GM18499 (cell line): ENCODE results near the gene PSMD14.
"Not testable (repeated sequence)": the region's sequence is repeated elsewhere in the genome, so short reads cannot be mapped to it uniquely, and the experiment has no call there.

Experiments used
- ATAC-seq: cut with Tn5 transposase; IDR thresholded peaks from one replicate; pipeline ENCODE4 v1.9.1; 2021; ENCODE audit warnings: moderate number of reproducible peaks; ENCODE audit not compliant: insufficient read depth, unreplicated experiment

The PSMD14 gene

GRCh38 chr2:161332371-161332967 is 24.2 kb downstream of the PSMD14 start:
- no peak for ATAC-seq

GRCh38 chr2:161335626-161336025 is 27.4 kb downstream of the PSMD14 start:
- no peak for ATAC-seq

- no peak for ATAC-seq
Observed at GRCh38 chr2:161337247-161337646, 29.0 kb downstream of the PSMD14 start.

- ATAC-seq = not testable (repeated sequence)
Observed at GRCh38 chr2:161339532-161339931, 31.3 kb downstream of the PSMD14 start.

DNA sequence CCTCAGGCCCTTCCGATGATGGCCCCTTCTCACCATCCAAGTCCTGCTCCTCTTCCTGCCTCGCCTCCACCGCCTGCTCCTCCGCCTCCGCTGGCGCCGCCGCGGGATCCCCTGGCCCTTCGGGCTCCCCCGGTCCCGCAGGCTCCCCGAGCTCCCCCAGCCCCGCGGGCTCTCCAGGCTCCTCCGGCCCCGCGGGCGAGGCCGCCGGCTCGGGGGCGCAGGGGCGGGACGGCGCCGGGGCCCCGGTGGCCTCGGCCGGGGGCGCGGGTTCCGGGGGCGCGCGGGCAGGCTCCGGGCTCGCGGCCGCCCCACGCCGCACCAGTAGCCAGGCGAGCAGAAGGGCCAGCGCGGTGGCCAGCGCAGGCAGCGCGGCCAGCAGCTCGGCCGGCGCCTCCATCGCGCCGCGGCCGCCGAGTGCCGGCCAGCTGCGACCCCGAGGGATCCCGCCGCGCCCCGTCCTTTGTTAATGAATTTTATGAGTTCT is 32.7 kb downstream of the PSMD14 start:
- ATAC-seq = not testable (repeated sequence)

DNA sequence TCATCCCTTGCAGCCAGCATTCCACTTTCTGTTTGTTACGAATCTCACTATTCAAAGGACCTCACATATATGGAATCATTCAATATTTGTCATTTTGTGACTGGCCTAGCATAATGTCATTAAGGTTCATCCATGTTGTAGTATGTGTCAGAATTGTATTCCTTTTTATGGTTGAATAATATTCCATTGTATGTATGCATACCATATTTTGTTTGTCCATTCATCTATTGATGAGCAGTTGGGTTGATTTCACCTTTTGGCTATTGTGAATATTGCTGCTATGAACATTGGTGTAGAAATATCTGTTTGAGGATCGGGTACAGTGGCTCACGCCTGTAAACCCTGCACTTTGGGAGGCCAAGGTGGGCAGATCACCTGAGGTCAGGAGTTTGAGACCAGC is 35.0 kb downstream of the PSMD14 start:
- no peak for ATAC-seq

DNA sequence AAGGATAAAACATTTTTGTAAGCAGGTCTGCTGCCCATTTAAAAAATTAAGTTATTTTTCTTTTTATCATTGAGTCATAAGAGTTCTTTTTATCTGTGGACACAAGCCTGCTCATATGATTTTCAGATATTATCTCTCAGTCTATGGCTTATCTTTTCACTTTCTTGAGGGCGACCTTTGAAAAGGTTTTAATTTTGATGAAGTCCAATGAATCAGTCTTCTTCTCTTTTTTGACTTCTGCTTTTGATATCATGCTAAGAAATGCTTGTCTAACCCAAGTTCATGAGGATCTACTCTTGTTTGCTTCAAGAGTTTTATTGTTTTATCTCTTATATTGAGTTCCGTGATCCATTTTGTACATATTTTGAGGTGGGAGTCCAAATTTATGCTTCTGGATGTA is 36.5 kb downstream of the PSMD14 start:
- no peak for ATAC-seq

GRCh38 chr2:161351678-161352077 is 43.5 kb downstream of the PSMD14 start:
- ATAC-seq = no peak

GRCh38 chr2:161352719-161353118 is 44.5 kb downstream of the PSMD14 start:
- no peak for ATAC-seq

DNA sequence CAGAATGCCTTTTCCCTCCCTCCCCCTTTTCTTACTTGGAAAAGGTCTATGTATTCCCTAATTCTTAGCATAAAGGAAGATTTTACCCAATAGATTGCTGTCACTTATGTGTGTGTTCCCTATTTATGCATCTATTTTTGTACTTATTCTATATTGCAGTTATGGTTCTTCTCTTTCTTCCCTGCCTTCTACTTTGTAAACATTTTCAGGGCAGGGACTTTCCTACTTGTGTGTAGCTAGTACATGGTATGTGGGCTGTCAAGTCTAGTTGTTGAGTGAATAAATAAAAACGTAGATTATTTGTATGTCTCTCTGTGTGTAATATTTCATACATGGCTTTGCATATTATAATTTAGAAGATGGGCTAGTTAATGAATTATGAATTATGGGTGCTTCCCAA is 45.3 kb downstream of the PSMD14 start:
- no peak for ATAC-seq

DNA sequence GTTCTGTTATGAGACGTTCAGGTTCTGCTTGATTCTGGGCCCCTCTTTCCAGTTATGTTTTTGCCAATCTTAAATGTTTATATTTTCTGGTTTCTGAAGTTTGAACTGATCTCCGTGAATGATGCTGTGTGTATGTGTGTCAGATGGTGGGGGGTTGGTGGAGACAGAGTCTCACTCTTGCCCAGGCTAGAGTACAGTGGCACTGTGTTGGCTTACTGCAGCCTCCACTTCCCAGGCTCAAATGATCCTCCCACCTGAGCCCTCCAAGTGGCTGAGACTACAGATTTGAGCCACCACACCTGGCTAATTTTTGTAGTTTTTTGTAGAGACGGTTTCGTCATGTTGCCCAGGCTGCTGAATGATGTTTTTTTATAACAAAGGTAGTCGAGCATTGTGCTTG is 45.9 kb downstream of the PSMD14 start:
- ATAC-seq = no peak

DNA sequence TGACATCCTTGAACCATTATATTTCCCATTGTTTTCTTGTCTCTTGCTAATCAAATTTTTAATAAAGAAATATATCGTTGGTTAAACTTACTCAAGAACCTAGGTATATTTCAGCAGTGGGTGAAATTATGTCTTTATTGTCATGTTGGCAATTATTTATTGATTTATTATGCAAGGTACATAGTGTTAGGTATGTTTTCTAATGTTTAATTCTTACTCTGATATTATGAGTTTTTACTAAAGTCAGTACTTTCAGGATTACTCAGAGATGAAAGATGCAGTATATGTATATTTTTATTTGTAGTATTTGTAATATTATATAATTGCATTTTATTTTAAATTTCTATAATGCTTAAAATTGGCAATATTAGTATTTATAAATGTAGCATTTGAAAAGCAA is 46.9 kb downstream of the PSMD14 start:
- ATAC-seq = no peak

DNA sequence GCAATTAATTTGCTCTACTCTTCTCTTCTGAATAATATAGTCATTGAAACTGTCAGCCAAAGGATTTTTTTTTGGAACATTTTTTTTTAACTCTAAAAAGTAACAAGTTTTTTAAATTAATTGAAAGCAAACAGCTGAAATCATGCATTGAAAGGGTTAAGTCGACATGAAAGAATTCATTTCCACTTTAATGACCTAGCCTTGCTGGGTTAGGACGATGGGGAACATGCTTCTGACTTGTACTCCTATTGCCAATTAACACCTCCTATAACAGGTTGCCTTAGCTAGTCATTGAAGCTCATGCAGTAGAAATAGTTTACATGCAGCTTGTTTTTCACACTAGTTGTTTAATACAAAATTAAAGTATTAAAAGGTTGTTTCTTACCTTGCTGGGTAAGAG is 47.8 kb downstream of the PSMD14 start:
- ATAC-seq = no peak

DNA sequence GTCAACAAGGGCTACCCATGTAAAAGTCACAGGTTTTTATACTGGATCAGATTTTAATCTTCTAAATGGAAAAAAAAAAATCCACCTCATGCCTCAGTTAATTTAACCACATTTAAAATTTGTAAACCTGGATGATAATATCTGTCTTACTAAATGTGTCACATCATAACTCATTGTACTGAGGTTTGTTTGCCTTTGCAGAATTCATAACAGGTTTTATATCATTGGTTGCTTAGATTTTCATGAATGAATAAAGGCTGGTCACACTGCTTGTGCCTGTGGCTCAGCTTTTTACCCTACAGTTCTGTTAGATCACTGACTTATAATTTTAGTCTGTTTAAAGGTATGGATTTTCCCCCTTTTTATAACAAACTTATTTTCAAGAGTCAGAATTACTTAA is 48.9 kb downstream of the PSMD14 start:
- no peak for ATAC-seq

DNA sequence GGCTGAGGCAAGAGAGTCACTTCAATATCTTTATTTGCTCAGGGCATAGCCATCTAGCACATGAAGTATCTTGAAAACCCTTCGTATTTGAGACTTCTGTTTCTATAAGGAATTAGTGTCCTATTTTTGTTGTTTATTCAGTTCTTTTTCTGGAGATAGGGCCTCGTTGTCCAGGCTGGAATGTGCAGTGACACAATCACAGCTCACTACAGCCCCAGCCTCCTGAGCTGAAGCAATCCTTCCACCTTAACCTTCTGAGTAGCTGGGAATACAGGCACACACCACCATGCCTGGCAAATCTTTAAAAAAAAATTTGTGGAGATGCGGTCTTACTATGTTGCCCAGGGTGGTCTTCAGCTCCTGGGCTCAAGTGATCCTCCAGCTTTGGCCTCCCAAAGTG is 50.6 kb downstream of the PSMD14 start:
- no peak for ATAC-seq

DNA sequence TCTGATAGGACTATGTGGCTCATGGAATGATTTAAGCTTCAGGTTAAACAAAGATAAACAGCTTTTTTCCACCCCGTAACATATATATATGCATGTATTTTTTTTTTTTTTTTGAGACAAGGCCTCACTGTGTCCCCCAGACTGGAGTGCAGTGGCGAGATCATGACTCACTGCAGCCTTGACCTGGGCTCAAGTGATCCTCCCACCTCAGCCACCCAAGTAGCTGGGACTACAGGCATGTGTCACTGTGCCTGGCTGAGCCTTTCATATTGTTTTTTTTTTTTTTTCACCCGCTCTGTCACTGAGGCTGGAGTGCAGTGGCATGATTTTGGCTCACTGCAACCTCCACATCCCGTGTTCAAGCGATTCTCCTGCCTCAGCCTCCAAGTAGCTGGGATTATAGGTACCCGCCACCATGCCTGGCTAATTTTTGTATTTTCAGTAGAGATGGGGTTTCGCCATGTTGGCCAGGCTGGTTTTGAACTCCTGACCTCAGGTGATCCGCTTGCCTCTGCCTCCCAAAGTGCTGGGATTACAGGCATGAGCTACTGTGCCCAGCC is 52.0 kb downstream of the PSMD14 start:
- not testable (repeated sequence) for ATAC-seq

GRCh38 chr2:161362568-161363166 is 54.4 kb downstream of the PSMD14 start:
- ATAC-seq = no peak

DNA sequence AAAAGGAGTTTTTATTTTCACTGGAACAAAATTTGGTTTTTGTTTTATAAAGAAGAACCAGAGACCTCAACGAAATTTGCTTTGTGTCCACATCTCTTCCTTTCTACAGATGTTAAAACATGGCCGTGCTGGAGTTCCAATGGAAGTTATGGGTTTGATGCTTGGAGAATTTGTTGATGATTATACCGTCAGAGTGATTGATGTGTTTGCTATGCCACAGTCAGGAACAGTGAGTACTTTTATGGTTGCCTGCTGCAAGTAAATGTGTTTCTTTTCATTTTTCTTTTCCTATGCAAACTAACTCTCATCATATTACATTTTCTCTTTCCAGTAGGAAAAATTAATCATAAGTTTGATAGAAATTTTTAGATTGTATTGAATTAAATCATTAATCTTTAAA is 59.5 kb downstream of the PSMD14 start:
- no peak for ATAC-seq

- no peak for ATAC-seq
Observed at GRCh38 chr2:161369311-161369710, 61.1 kb downstream of the PSMD14 start.

- ATAC-seq = no peak
Observed at GRCh38 chr2:161370981-161371380, 62.8 kb downstream of the PSMD14 start.

- ATAC-seq = no peak
Observed at GRCh38 chr2:161371869-161372268, 63.6 kb downstream of the PSMD14 start.

DNA sequence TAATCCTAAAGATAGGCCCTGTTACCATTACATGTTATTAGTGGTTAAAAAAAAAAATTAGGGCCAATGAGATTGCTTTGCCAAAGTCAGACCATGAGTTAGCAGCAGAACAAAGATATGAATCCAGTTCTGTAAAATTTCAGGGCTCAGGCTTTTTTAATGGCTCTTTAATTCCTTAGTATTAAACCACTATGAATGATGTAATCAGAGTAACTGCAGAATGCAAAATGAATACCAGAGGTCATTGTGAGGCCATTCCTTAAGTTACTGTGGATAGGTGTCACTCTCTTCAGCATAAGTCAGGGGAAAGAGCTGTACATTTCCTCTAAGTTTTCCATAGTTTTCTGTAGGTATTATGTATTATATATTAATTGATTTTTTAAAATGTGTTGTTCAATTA is 65.7 kb downstream of the PSMD14 start:
- ATAC-seq = no peak
